ENCODE data around the gene SLC38A8.

The SLC38A8 gene

GRCh38 chr16:83967838-83968305, 74.7 kb downstream of the SLC38A8 start, which contains the start of gene NECAB2:
Gene NECAB2 (plus strand): TSS chr16:83968244. CDS start chr16:83968649, 405 bp downstream.
- peak; percentile 61 for DNase-seq

GRCh38 chr16:83967091-83967490, 75.5 kb downstream of the SLC38A8 start:
- no peak for DNase-seq

- DNase-seq, result no peak
Observed at GRCh38 chr16:83966153-83966696, 76.4 kb downstream of the SLC38A8 start.

- no peak for DNase-seq
Observed at GRCh38 chr16:83965444-83966152, 77.0 kb downstream of the SLC38A8 start.

GRCh38 chr16:83964684-83965443, 77.7 kb downstream of the SLC38A8 start:
- no peak for DNase-seq

GRCh38 chr16:83963277-83964119, 79.1 kb downstream of the SLC38A8 start:
- no peak for DNase-seq

GRCh38 chr16:83961591-83961990, 81.0 kb downstream of the SLC38A8 start:
- DNase-seq, result no peak

- DNase-seq, result no peak
Observed at GRCh38 chr16:83960521-83961249, 81.9 kb downstream of the SLC38A8 start.

Data from stimulated activated CD8-positive, alpha-beta memory T cell treated with anti-CD3 and anti-CD28 coated beads, Interleukin-4, amount 100 ng/mL, for 48 hours (primary cell).